ENCODE results near the gene PPP1R13B.

- TF ChIP-seq CTCF (IDR thresholded peaks at IDR 0.05) (no peak), ELF1 (IDR thresholded peaks at IDR 0.05) (no peak), TAF1 (IDR thresholded peaks at IDR 0.05; ENCODE audit: borderline replicate concordance, low read depth, low read length) (no peak), RXRA (IDR thresholded peaks at IDR 0.05; ENCODE audit: borderline replicate concordance, low read depth) (no peak)
Measured at GRCh38 chr14:103858063-103858781, 10.8 kb upstream of the PPP1R13B start.
